T-cell (primary cell): ENCODE data around the gene NPC1L1. TPM values are rescaled to one million over a fixed set of nuclear protein-coding genes. Genes with fewer than 3 reads are reported as not detected.

ENCODE experiments used
- ATAC-seq, 4 experiments: fragments of 200-7000 bp in 3 of 4; fragments of 150-1000 bp in 1 of 4; cut with Tn5 transposase; replicated peaks in 1 of 4; 1 replicate in 3 of 4; 2 replicates in 1 of 4; pipeline ENCODE4 v1.10.0; 2021; ENCODE audit warnings: moderate library complexity in 3 of 4, mild to moderate bottlenecking in 2 of 4, moderate number of reproducible peaks in 1 of 4
- CTCF ChIA-PET, 2 donors: fragments of 300-600 bp; sonication (Branson Sonifier 250); formaldehyde crosslinking; loops; one replicate each; lab custom pipeline; 2022; ENCODE audit warnings: antibody characterized with exemption in 2 of 2; lab: Charles Lee
- POLR2A ChIA-PET, 2 donors: fragments of 300-600 bp; sonication (Branson Sonifier 250); formaldehyde crosslinking; loops; one replicate each; lab custom pipeline; 2022; ENCODE audit warnings: antibody characterized with exemption in 2 of 2; lab: Charles Lee
- DNase-seq, 35 experiments: peaks; one replicate each; pipeline versions ENCODE4 v3.0.0 to v3.0.0-alpha.2; 2013 to 2023
- H3K27ac ChIP-seq: one replicate; pipeline ENCODE4 v1.5.1; 2013; ENCODE audit warnings: low read length
- H3K27me3 ChIP-seq, 2 experiments: replicated peaks in 1 of 2; 1 replicate in 1 of 2; 2 replicates in 1 of 2; pipeline versions ENCODE4 v1.6.1 to v1.7.0; 2013; ENCODE audit warnings: low read length in 1 of 2, mixed read lengths in 1 of 2; ENCODE audit not compliant: control insufficient read depth in 2 of 2, insufficient read depth in 2 of 2; ENCODE audit errors: extremely low read depth in 1 of 2
- H3K36me3 ChIP-seq, 2 donors: 1 replicate in 1 of 2; 2 replicates in 1 of 2; pipeline versions ENCODE4 v1.6.1 to v1.7.0; 2013; ENCODE audit warnings: low read length in 1 of 2; ENCODE audit not compliant: control insufficient read depth in 2 of 2, insufficient read depth in 1 of 2; ENCODE audit errors: extremely low read depth in 1 of 2
- H3K4me1 ChIP-seq, 2 experiments: 1 replicate in 1 of 2; 2 replicates in 1 of 2; pipeline versions ENCODE4 v1.6.1 to v1.7.0; 2013; ENCODE audit warnings: low read length in 2 of 2, mixed read lengths in 1 of 2; ENCODE audit not compliant: insufficient read depth in 2 of 2, control insufficient read depth in 1 of 2; ENCODE audit errors: extremely low read depth in 1 of 2
- H3K4me3 ChIP-seq, 2 donors: 1 replicate in 1 of 2; 2 replicates in 1 of 2; pipeline versions ENCODE4 v1.5.1 to v1.7.0; 2013; ENCODE audit warnings: mild to moderate bottlenecking in 2 of 2, low read length in 1 of 2, moderate library complexity in 1 of 2; ENCODE audit not compliant: control insufficient read depth in 1 of 2; ENCODE audit errors: extremely low read depth in 1 of 2
- H3K9me3 ChIP-seq: 2 replicates; pipeline ENCODE4 v1.7.0; 2013
- H3K27ac Mint-ChIP-seq, 2 donors: one replicate each; pipeline ENCODE4 v1.8.0; 2020 to 2021; ENCODE audit warnings: mild to moderate bottlenecking in 2 of 2, mixed read lengths in 2 of 2
- H3K27me3 Mint-ChIP-seq, 2 donors: one replicate each; pipeline ENCODE4 v1.8.0; 2021 to 2022; ENCODE audit warnings: mixed read lengths in 2 of 2
- H3K36me3 Mint-ChIP-seq: one replicate; pipeline ENCODE4 v1.8.0; 2021; ENCODE audit warnings: mixed read lengths
- H3K4me1 Mint-ChIP-seq, 3 donors: one replicate each; pipeline ENCODE4 v1.8.0; 2020 to 2022; ENCODE audit warnings: mixed read lengths in 3 of 3, mild to moderate bottlenecking in 1 of 3
- H3K4me3 Mint-ChIP-seq, 3 donors: one replicate each; pipeline ENCODE4 v1.8.0; 2020 to 2022; ENCODE audit warnings: mild to moderate bottlenecking in 3 of 3, mixed read lengths in 3 of 3, moderate library complexity in 3 of 3
- H3K9me3 Mint-ChIP-seq, 3 donors: one replicate each; pipeline ENCODE4 v1.8.0; 2020 to 2022; ENCODE audit warnings: mixed read lengths in 3 of 3
- WGBS: methylation state at CpG from one replicate; pipeline ENCODE4 v1.1.5; 2013; ENCODE audit warnings: missing lambda C conversion rate; ENCODE audit not compliant: insufficient coverage; 5-methylcytosine and 5-hydroxymethylcytosine counted together
- total RNA-seq, 35 experiments: library from RNA in 6 of 35; stranded (reverse) in 6 of 35; fragments of 120-200 nt in 1 of 35; gene quantifications; one replicate each; pipeline versions ENCODE4 v1.2.1 to v1.2.4 and lab custom pipeline; 2013 to 2026

The NPC1L1 gene
- total RNA-seq, 5 donors from 2014 or later (not counting 1 experiment from before 2014, with no cell fraction given): 0.06 to 0.50 (median 0.10) TPM; not detected in 1

DNA sequence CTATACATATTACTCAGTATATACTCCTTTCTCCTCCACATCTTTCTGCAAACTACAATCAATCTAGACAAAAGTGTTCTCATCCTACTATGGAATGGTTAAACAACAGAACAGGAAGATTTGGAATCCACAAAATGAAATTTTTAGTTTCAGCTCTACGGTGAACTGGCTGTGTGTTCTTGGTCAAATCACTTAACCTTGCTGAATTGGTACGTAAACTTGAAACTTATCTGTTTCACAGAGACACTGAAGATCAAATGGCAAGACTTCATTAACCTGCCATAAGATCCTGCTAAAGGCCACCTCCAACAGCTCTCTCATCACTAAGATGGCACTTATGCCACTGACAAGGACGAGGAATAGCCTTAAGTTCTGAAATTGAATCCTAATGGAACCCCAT, 52.2 kb downstream of the NPC1L1 start:
- POLR2A ChIA-PET: interaction anchor here in 1 of 2 donors (0.6 kb wide), 1 partner anchor 87 kb away, joined by 6 read pairs; no protein-coding TSS in a partner anchor
- peak overlapping the region; percentile 88 for H3K4me3 Mint-ChIP-seq
- Histone ChIP-seq H3K9me3 (no peaks in the 10 kb centered on the region), H3K4me3 (peak overlapping the region in 1 of 2 donors; percentile 78), H3K4me1 (peaks cover 34 to 39% of the 10 kb centered on the region in 2 experiments), H3K36me3 (peaks cover 3 to 18% of the 10 kb centered on the region in 2 donors), H3K27me3 (no peaks in the 10 kb centered on the region), H3K27ac (peak overlapping the region; percentile 81)
- 96% methylated on average over 3 of the region's 3 CpGs for WGBS
- H3K27me3 Mint-ChIP-seq: no peaks in the 10 kb centered on the region
- DNase-seq: no peak
- peaks cover 30% of the 10 kb centered on the region for H3K36me3 Mint-ChIP-seq
- CTCF ChIA-PET: interaction anchor here in 1 of 2 donors (1.4 kb wide), 2 partner anchors 9 to 15 kb away, joined by 4 to 5 read pairs; no protein-coding TSS in a partner anchor
- H3K27ac Mint-ChIP-seq: peak overlapping the region; percentile 94 to 97
- H3K9me3 Mint-ChIP-seq: peaks cover 0 to under 1% (median 0%) of the 10 kb centered on the region in 3 donors
- no peak for ATAC-seq
- peaks cover 63 to 66% (median 64%) of the 10 kb centered on the region in 3 donors for H3K4me1 Mint-ChIP-seq

DNA sequence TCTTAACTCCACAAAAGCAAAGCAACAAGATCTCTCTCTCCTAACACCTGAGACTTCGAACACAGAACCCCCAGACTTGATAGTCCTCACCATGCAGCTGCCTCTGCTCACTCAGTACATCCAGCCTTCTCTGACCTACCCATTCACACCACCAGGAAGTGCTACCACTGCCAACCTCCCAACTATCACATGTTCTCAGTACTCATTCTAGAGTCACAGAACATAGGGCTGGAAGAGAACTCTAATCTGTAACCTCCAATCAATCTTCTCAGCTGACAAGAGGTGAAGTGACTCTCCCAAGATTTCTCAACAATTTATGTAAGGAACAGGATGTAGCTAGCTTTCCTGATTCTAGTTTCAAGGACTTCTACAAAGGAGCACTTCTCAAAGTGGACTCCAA, 54.4 kb downstream of the NPC1L1 start:
- ChIA-PET POLR2A (no interaction called here), CTCF (interaction anchor here (0.5 to 0.7 kb wide), 2 partner anchors 31 to 210 kb away, joined by 3 to 4 read pairs; no protein-coding TSS in a partner anchor)
- Histone ChIP-seq H3K4me3 (no peak overlapping the region), H3K4me1 (peaks cover 34 to 39% of the 10 kb centered on the region in 2 experiments), H3K9me3 (no peaks in the 10 kb centered on the region), H3K27me3 (no peaks in the 10 kb centered on the region), H3K36me3 (peaks cover 3 to 40% of the 10 kb centered on the region in 2 donors), H3K27ac (no peak overlapping the region)
- Mint-ChIP-seq H3K4me1 (peaks cover 81 to 84% (median 83%) of the 10 kb centered on the region in 3 donors), H3K4me3 (peak overlapping the region; percentile 2 to 63 (median 31)), H3K27me3 (no peaks in the 10 kb centered on the region), H3K9me3 (peaks cover 10 to 17% (median 12%) of the 10 kb centered on the region in 3 donors), H3K36me3 (peaks cover 50% of the 10 kb centered on the region), H3K27ac (peak overlapping the region in 1 of 2 donors; percentile 7)
- no peak for DNase-seq
- 80% methylated on average over 1 of the region's 1 CpG for WGBS
- no peak for ATAC-seq

- H3K4me3 ChIP-seq: no peak overlapping the region
- H3K27me3 ChIP-seq: no peaks in the 10 kb centered on the region
- ATAC-seq (no peak), DNase-seq (no peak)
- Mint-ChIP-seq H3K27me3 (no peaks in the 10 kb centered on the region), H3K4me3 (peak overlapping the region in 2 of 3 donors; percentile 18 to 63), H3K9me3 (peaks cover 10 to 17% (median 12%) of the 10 kb centered on the region in 3 donors), H3K36me3 (peaks cover 55% of the 10 kb centered on the region), H3K4me1 (peaks cover 79 to 86% (median 80%) of the 10 kb centered on the region in 3 donors), H3K27ac (peak overlapping the region in 1 of 2 donors; percentile 59)
- WGBS: 100% methylated on average over 1 of the region's 4 CpGs
- ChIA-PET CTCF (no interaction called here), POLR2A (no interaction called here)
- H3K9me3 ChIP-seq: no peaks in the 10 kb centered on the region
- peaks cover 31 to 39% of the 10 kb centered on the region in 2 experiments for H3K4me1 ChIP-seq
- H3K27ac ChIP-seq: no peak overlapping the region
- H3K36me3 ChIP-seq: peaks cover 6 to 47% of the 10 kb centered on the region in 2 donors
These were observed 55.1 kb downstream of the NPC1L1 start for GRCh38 chr7:44486001-44486400.

GRCh38 chr7:44484482-44485313, 56.4 kb downstream of the NPC1L1 start:
- H3K27me3 ChIP-seq: no peaks in the 10 kb centered on the region
- peaks cover 62% of the 10 kb centered on the region for H3K36me3 Mint-ChIP-seq
- 75% methylated on average over 2 of the region's 5 CpGs for WGBS
- peaks cover 10 to 17% (median 12%) of the 10 kb centered on the region in 3 donors for H3K9me3 Mint-ChIP-seq
- no peak overlapping the region for H3K27ac Mint-ChIP-seq
- H3K4me3 ChIP-seq: no peak overlapping the region
- POLR2A ChIA-PET: no interaction called here
- peaks cover 30 to 35% of the 10 kb centered on the region in 2 experiments for H3K4me1 ChIP-seq
- H3K4me3 Mint-ChIP-seq: peak overlapping the region in 1 of 3 donors; percentile 63
- H3K9me3 ChIP-seq: no peaks in the 10 kb centered on the region
- H3K27me3 Mint-ChIP-seq: no peaks in the 10 kb centered on the region
- H3K4me1 Mint-ChIP-seq: peaks cover 72 to 89% (median 81%) of the 10 kb centered on the region in 3 donors
- ATAC-seq (no peak), DNase-seq (no peak)
- peaks cover 6 to 53% of the 10 kb centered on the region in 2 donors for H3K36me3 ChIP-seq
- no peak overlapping the region for H3K27ac ChIP-seq
- CTCF ChIA-PET: interaction anchor here in 1 of 2 donors (0.5 to 1.0 kb wide), 3 partner anchors 22 to 50 kb away, joined by 3 to 4 read pairs (median 3); no protein-coding TSS in a partner anchor

GRCh38 chr7:44482502-44483485, 58.3 kb downstream of the NPC1L1 start:
- Histone ChIP-seq H3K27me3 (no peaks in the 10 kb centered on the region), H3K27ac (no peak overlapping the region), H3K9me3 (no peaks in the 10 kb centered on the region), H3K36me3 (peaks cover 9 to 70% of the 10 kb centered on the region in 2 donors), H3K4me1 (peaks cover 18 to 24% of the 10 kb centered on the region in 2 experiments), H3K4me3 (no peak overlapping the region)
- ATAC-seq (no peak), DNase-seq (no peak)
- ChIA-PET CTCF (interaction anchor here (0.5 to 1.1 kb wide), 3 partner anchors 9 to 644 kb away, joined by 3 to 4 read pairs (median 3); no protein-coding TSS in a partner anchor), POLR2A (no interaction called here)
- Mint-ChIP-seq H3K36me3 (peaks cover 64% of the 10 kb centered on the region), H3K27ac (no peak overlapping the region), H3K4me1 (peaks cover 59 to 78% (median 73%) of the 10 kb centered on the region in 3 donors), H3K9me3 (peaks cover 10 to 17% (median 12%) of the 10 kb centered on the region in 3 donors), H3K4me3 (peak overlapping the region in 1 of 3 donors; percentile 39), H3K27me3 (no peaks in the 10 kb centered on the region)
- WGBS: no CpG with 5 or more reads among the region's 2 CpGs
